Measurements from ENCODE around the gene DAPK2. TPM values are rescaled to one million over a fixed set of nuclear protein-coding genes. Genes with fewer than 3 reads are reported as not detected.
"Not testable (repeated sequence)": the region's sequence is repeated elsewhere in the genome, so short reads cannot be mapped to it uniquely, and the experiment has no call there.

The DAPK2 gene
- total RNA-seq, 4 donors from 2014 or later, result 28.5 to 70.8 (median 52.7) TPM

- intact Hi-C loops (cut with DNase I; ENCODE audit: low total_unique reads) (no loop called here), in situ Hi-C loops (cut with MboI; ENCODE audit: low sequenced_read_pairs in 4 of 4) (no loop called here)
- peak; percentile 20 to 43 for ATAC-seq
- Histone ChIP-seq H3K9me3 (no peaks in the 10 kb centered on the region), H3K4me1 (peaks cover 28 to 39% of the 10 kb centered on the region in 2 donors), H3K27ac (peak overlapping the region in 2 of 4 donors; percentile 13 to 93), H3K36me3 (no peaks in the 10 kb centered on the region), H3K4me3 (no peak overlapping the region), H3K27me3 (no peaks in the 10 kb centered on the region)
- TF ChIP-seq, protein P1, sequence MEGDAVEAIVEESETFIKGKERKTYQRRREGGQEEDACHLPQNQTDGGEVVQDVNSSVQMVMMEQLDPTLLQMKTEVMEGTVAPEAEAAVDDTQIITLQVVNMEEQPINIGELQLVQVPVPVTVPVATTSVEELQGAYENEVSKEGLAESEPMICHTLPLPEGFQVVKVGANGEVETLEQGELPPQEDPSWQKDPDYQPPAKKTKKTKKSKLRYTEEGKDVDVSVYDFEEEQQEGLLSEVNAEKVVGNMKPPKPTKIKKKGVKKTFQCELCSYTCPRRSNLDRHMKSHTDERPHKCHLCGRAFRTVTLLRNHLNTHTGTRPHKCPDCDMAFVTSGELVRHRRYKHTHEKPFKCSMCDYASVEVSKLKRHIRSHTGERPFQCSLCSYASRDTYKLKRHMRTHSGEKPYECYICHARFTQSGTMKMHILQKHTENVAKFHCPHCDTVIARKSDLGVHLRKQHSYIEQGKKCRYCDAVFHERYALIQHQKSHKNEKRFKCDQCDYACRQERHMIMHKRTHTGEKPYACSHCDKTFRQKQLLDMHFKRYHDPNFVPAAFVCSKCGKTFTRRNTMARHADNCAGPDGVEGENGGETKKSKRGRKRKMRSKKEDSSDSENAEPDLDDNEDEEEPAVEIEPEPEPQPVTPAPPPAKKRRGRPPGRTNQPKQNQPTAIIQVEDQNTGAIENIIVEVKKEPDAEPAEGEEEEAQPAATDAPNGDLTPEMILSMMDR (IDR thresholded peaks at IDR 0.05 in 4 of 5, conservative IDR thresholded peaks at IDR 0.05 in 1 of 5), result no peak
- TF ChIP-seq POLR2A (IDR thresholded peaks at IDR 0.05), result no peak
- peak in 1 of 2 donors; percentile 54 for DNase-seq
Measured at GRCh38 chr15:63902671-63903035, 143.6 kb downstream of the DAPK2 start.

DNA sequence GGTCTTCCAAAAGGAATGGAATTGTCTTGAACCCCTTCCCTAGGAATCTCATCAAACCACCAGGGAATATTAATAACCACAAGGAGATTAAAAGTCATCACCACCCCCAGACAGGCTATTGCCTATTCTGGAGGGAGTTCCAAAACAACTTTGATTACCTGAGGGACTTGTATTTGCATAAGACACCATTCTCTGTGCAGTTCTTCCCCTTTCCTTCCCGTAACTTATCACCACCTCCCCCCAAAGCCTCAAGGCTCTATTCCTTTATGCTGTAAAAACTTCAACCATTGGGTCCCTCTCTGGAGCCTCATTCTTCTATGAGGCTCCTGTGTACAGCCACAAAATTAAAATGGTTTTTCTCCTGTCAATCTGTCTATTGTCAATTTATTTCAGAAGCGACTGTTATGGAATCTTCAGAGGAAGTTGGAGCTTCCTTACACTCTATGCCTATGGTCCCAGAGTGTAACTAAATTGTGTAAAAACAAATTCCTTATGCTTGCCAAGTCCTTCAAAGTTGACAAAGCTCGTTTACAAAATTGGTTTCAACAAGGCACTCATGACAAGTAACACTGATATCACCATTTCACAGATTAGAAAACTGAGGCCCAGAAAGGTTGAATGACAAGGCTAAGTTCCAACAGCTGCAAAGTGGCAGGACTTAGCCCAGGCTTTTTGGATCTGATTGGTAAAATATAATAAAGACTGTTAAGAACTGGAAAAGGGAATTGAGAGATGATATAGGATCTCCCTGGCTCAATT is 144.2 kb downstream of the DAPK2 start:
- H3K4me3 ChIP-seq, result no peak overlapping the region
- intact Hi-C loops (cut with DNase I; ENCODE audit: low total_unique reads), result no loop called here
- H3K27me3 ChIP-seq, result no peaks in the 10 kb centered on the region
- no peak for TF ChIP-seq POLR2A (IDR thresholded peaks at IDR 0.05)
- TF ChIP-seq, protein P1 (IDR thresholded peaks at IDR 0.05 in 4 of 5, conservative IDR thresholded peaks at IDR 0.05 in 1 of 5), result no peak
- H3K36me3 ChIP-seq, result no peaks in the 10 kb centered on the region
- DNase-seq (no peak), ATAC-seq (no peak)
- H3K4me1 ChIP-seq, result peaks cover 34 to 45% of the 10 kb centered on the region in 2 donors
- no peaks in the 10 kb centered on the region for H3K9me3 ChIP-seq
- in situ Hi-C loops (cut with MboI; ENCODE audit: low sequenced_read_pairs in 4 of 4), result no loop called here
- peak overlapping the region in 3 of 4 donors; percentile 0 to 93 (median 13) for H3K27ac ChIP-seq

DNA sequence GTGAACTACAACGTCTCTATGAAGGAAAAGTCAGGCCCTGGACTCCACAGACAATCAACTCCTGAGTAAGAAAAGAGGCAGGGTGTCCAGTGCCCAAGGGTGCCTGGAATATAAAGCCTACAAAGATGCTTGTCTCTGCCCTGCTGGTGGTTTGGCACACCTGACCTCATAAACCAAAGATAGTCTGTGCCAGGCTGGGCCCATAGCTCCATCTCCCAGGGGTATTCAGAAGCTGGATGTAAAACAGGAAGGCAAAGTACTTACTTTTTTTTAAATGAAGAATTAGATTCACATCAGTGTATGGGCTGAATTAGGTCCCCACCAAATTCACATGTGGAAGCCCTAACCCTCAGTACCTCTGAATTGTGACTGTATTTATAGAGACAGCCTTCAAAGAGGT is 146.0 kb downstream of the DAPK2 start:
- peaks cover 40 to 50% of the 10 kb centered on the region in 2 donors for H3K4me1 ChIP-seq
- in situ Hi-C loops (cut with MboI; ENCODE audit: low sequenced_read_pairs in 4 of 4) (no loop called here), intact Hi-C loops (cut with DNase I; ENCODE audit: low total_unique reads) (no loop called here)
- H3K36me3 ChIP-seq, result no peaks in the 10 kb centered on the region
- no peaks in the 10 kb centered on the region for H3K27me3 ChIP-seq
- peak overlapping the region; percentile 2 to 93 (median 31) for H3K27ac ChIP-seq
- TF ChIP-seq, protein P1 (IDR thresholded peaks at IDR 0.05 in 4 of 5, conservative IDR thresholded peaks at IDR 0.05 in 1 of 5), result no peak
- no peak for TF ChIP-seq POLR2A (IDR thresholded peaks at IDR 0.05)
- no peak for DNase-seq
- H3K4me3 ChIP-seq, result no peak overlapping the region
- H3K9me3 ChIP-seq, result no peaks in the 10 kb centered on the region
- ATAC-seq, result no peak

DNA sequence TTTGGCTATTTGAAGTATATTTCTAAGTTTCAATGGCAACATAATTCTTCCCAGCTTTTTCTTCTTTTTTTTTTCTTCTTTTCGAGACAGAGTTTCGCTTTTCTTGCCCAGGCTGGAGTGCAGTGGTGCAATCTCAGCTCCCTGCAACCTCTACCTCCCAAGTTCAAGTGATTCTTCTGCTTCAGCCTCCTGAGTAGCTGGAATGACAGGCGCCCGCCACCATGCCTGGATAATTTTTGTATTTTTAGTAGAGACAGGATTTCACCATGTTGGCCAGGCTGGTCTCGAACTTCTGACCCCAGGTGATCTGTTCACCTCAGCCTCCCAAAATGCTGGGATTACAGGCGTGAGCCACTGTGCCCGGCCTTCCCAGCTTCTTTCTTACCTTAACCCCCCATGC is 146.7 kb downstream of the DAPK2 start:
- H3K27me3 ChIP-seq; intact Hi-C loops (cut with DNase I; ENCODE audit: low total_unique reads); H3K9me3 ChIP-seq; ATAC-seq; H3K36me3 ChIP-seq; H3K4me3 ChIP-seq; DNase-seq: not testable (repeated sequence)
- H3K4me1 ChIP-seq, result peaks cover 47 to 55% of the 10 kb centered on the region in 2 donors
- in situ Hi-C loops (cut with MboI; ENCODE audit: low sequenced_read_pairs in 4 of 4), result loop anchor here in 2 of 4 donors (25.0 kb wide), 2 partner anchors 137 to 163 kb away; no protein-coding TSS in a partner anchor
- peak overlapping the region in 2 of 4 donors; percentile 89 to 93 for H3K27ac ChIP-seq

- in situ Hi-C loops (cut with MboI; ENCODE audit: low sequenced_read_pairs in 4 of 4) (loop anchor here in 2 of 4 donors (25.0 kb wide), 2 partner anchors 137 to 163 kb away; no protein-coding TSS in a partner anchor), intact Hi-C loops (cut with DNase I; ENCODE audit: low total_unique reads) (no loop called here)
- no peak for DNase-seq
- no peak overlapping the region for H3K4me3 ChIP-seq
- H3K27ac ChIP-seq, result peak overlapping the region; percentile 16 to 93 (median 59)
- H3K36me3 ChIP-seq, result no peaks in the 10 kb centered on the region
- TF ChIP-seq, protein P1 (IDR thresholded peaks at IDR 0.05 in 4 of 5, conservative IDR thresholded peaks at IDR 0.05 in 1 of 5), result no peak
- no peak for TF ChIP-seq POLR2A (IDR thresholded peaks at IDR 0.05)
- no peaks in the 10 kb centered on the region for H3K9me3 ChIP-seq
- ATAC-seq, result no peak
- H3K4me1 ChIP-seq, result peaks cover 49 to 55% of the 10 kb centered on the region in 2 donors
- H3K27me3 ChIP-seq, result no peaks in the 10 kb centered on the region
Measured at GRCh38 chr15:63899193-63899592, 147.1 kb downstream of the DAPK2 start.
